Right lung (tissue), 5 donors: ENCODE data around the gene NDUFAF2. TPM values are rescaled to one million over a fixed set of nuclear protein-coding genes. Genes with fewer than 3 reads are reported as not detected.

Experiments
- DNase-seq, 2 donors: peaks; one replicate each; pipeline ENCODE4 v3.0.0-alpha.2; 2013
- polyA plus RNA-seq, 5 donors: library from polyadenylated mRNA; unstranded; fragments of 120-200 nt; gene quantifications; one replicate each; pipeline versions ENCODE4 v1.2.1 to v1.2.3, GENCODE V29; 2013; ENCODE audit warnings: inconsistent platforms in 1 of 5, low replicate concordance in 1 of 5; ENCODE audit not compliant: insufficient read length in 5 of 5, insufficient read depth in 1 of 5

Gene NDUFAF2
- polyA plus RNA-seq, 5 donors, result 25.6 to 34.3 (median 32.3) TPM

- no peak for DNase-seq
Measured at GRCh38 chr5:61114441-61114840, 169.4 kb downstream of the NDUFAF2 start.

GRCh38 chr5:61115968-61116367 lies 171.0 kb downstream of the NDUFAF2 start:
- DNase-seq, result no peak

GRCh38 chr5:61119066-61119465 lies 174.1 kb downstream of the NDUFAF2 start:
- DNase-seq, result no peak

- no peak for DNase-seq
Measured at GRCh38 chr5:61120534-61120933, 175.5 kb downstream of the NDUFAF2 start.

- DNase-seq, result no peak
Measured at GRCh38 chr5:61123145-61123544, 178.1 kb downstream of the NDUFAF2 start.

GRCh38 chr5:61130289-61130688 lies 185.3 kb downstream of the NDUFAF2 start:
- DNase-seq, result no peak

- no peak for DNase-seq
Measured at GRCh38 chr5:61132559-61132958, 187.6 kb downstream of the NDUFAF2 start.

- DNase-seq, result no peak
Measured at GRCh38 chr5:61137835-61138234, 192.8 kb downstream of the NDUFAF2 start.

GRCh38 chr5:61139094-61139873 lies 194.3 kb downstream of the NDUFAF2 start:
- DNase-seq, result no peak

- DNase-seq, result no peak
Measured at GRCh38 chr5:61139931-61140330, 194.9 kb downstream of the NDUFAF2 start.

GRCh38 chr5:61141801-61142200 lies 196.8 kb downstream of the NDUFAF2 start:
- DNase-seq, result no peak

- DNase-seq, result no peak
Measured at GRCh38 chr5:61142391-61142790, 197.4 kb downstream of the NDUFAF2 start.

GRCh38 chr5:61142811-61143210 lies 197.8 kb downstream of the NDUFAF2 start:
- no peak for DNase-seq

GRCh38 chr5:61148515-61148914 lies 203.5 kb downstream of the NDUFAF2 start:
- no peak for DNase-seq

GRCh38 chr5:61151893-61152292 lies 206.9 kb downstream of the NDUFAF2 start:
- DNase-seq, result no peak

- DNase-seq, result no peak
Measured at GRCh38 chr5:61159070-61159469, 214.1 kb downstream of the NDUFAF2 start.

GRCh38 chr5:61159836-61160235 lies 214.8 kb downstream of the NDUFAF2 start:
- no peak for DNase-seq

- DNase-seq, result no peak
Measured at GRCh38 chr5:61160497-61160896, 215.5 kb downstream of the NDUFAF2 start.

GRCh38 chr5:61162010-61162831 lies 217.2 kb downstream of the NDUFAF2 start, which contains the start of gene SMIM15:
TSS of gene SMIM15 (minus strand) at chr5:61162468. CDS start at chr5:61160171, 2,297 bp downstream.
- peak; percentile 89 to 90 for DNase-seq

GRCh38 chr5:61162832-61163567 lies 218.0 kb downstream of the NDUFAF2 start:
- DNase-seq, result no peak

GRCh38 chr5:61163905-61164304 lies 218.9 kb downstream of the NDUFAF2 start:
- DNase-seq, result no peak

GRCh38 chr5:61167382-61167781 lies 222.4 kb downstream of the NDUFAF2 start:
- DNase-seq, result peak in 1 of 2 donors; percentile 37
